T-cell (primary cell): ENCODE measurements around the gene CDK6. TPM values are rescaled to one million over a fixed set of nuclear protein-coding genes. Genes with fewer than 3 reads are reported as not detected.

Experiments used
- ATAC-seq, 4 experiments: fragments of 200-7000 bp in 3 of 4; fragments of 150-1000 bp in 1 of 4; cut with Tn5 transposase; replicated peaks in 1 of 4; 1 replicate in 3 of 4; 2 replicates in 1 of 4; pipeline ENCODE4 v1.10.0; 2021; ENCODE audit warnings: moderate library complexity in 3 of 4, mild to moderate bottlenecking in 2 of 4, moderate number of reproducible peaks in 1 of 4
- CTCF ChIA-PET, 2 donors: fragments of 300-600 bp; sonication (Branson Sonifier 250); formaldehyde crosslinking; loops; one replicate each; lab custom pipeline; 2022; ENCODE audit warnings: antibody characterized with exemption in 2 of 2; lab: Charles Lee
- POLR2A ChIA-PET, 2 donors: fragments of 300-600 bp; sonication (Branson Sonifier 250); formaldehyde crosslinking; loops; one replicate each; lab custom pipeline; 2022; ENCODE audit warnings: antibody characterized with exemption in 2 of 2; lab: Charles Lee
- DNase-seq, 35 experiments: peaks; one replicate each; pipeline versions ENCODE4 v3.0.0 to v3.0.0-alpha.2; 2013 to 2023
- H3K27ac ChIP-seq: one replicate; pipeline ENCODE4 v1.5.1; 2013; ENCODE audit warnings: low read length
- H3K27me3 ChIP-seq, 2 experiments: replicated peaks in 1 of 2; 1 replicate in 1 of 2; 2 replicates in 1 of 2; pipeline versions ENCODE4 v1.6.1 to v1.7.0; 2013; ENCODE audit warnings: low read length in 1 of 2, mixed read lengths in 1 of 2; ENCODE audit not compliant: control insufficient read depth in 2 of 2, insufficient read depth in 2 of 2; ENCODE audit errors: extremely low read depth in 1 of 2
- H3K36me3 ChIP-seq, 2 donors: 1 replicate in 1 of 2; 2 replicates in 1 of 2; pipeline versions ENCODE4 v1.6.1 to v1.7.0; 2013; ENCODE audit warnings: low read length in 1 of 2; ENCODE audit not compliant: control insufficient read depth in 2 of 2, insufficient read depth in 1 of 2; ENCODE audit errors: extremely low read depth in 1 of 2
- H3K4me1 ChIP-seq, 2 experiments: 1 replicate in 1 of 2; 2 replicates in 1 of 2; pipeline versions ENCODE4 v1.6.1 to v1.7.0; 2013; ENCODE audit warnings: low read length in 2 of 2, mixed read lengths in 1 of 2; ENCODE audit not compliant: insufficient read depth in 2 of 2, control insufficient read depth in 1 of 2; ENCODE audit errors: extremely low read depth in 1 of 2
- H3K4me3 ChIP-seq, 2 donors: 1 replicate in 1 of 2; 2 replicates in 1 of 2; pipeline versions ENCODE4 v1.5.1 to v1.7.0; 2013; ENCODE audit warnings: mild to moderate bottlenecking in 2 of 2, low read length in 1 of 2, moderate library complexity in 1 of 2; ENCODE audit not compliant: control insufficient read depth in 1 of 2; ENCODE audit errors: extremely low read depth in 1 of 2
- H3K9me3 ChIP-seq: 2 replicates; pipeline ENCODE4 v1.7.0; 2013
- H3K27ac Mint-ChIP-seq, 2 donors: one replicate each; pipeline ENCODE4 v1.8.0; 2020 to 2021; ENCODE audit warnings: mild to moderate bottlenecking in 2 of 2, mixed read lengths in 2 of 2
- H3K27me3 Mint-ChIP-seq, 2 donors: one replicate each; pipeline ENCODE4 v1.8.0; 2021 to 2022; ENCODE audit warnings: mixed read lengths in 2 of 2
- H3K36me3 Mint-ChIP-seq: one replicate; pipeline ENCODE4 v1.8.0; 2021; ENCODE audit warnings: mixed read lengths
- H3K4me1 Mint-ChIP-seq, 3 donors: one replicate each; pipeline ENCODE4 v1.8.0; 2020 to 2022; ENCODE audit warnings: mixed read lengths in 3 of 3, mild to moderate bottlenecking in 1 of 3
- H3K4me3 Mint-ChIP-seq, 3 donors: one replicate each; pipeline ENCODE4 v1.8.0; 2020 to 2022; ENCODE audit warnings: mild to moderate bottlenecking in 3 of 3, mixed read lengths in 3 of 3, moderate library complexity in 3 of 3
- H3K9me3 Mint-ChIP-seq, 3 donors: one replicate each; pipeline ENCODE4 v1.8.0; 2020 to 2022; ENCODE audit warnings: mixed read lengths in 3 of 3
- WGBS: methylation state at CpG from one replicate; pipeline ENCODE4 v1.1.5; 2013; ENCODE audit warnings: missing lambda C conversion rate; ENCODE audit not compliant: insufficient coverage; 5-methylcytosine and 5-hydroxymethylcytosine counted together
- total RNA-seq, 35 experiments: library from RNA in 6 of 35; stranded (reverse) in 6 of 35; fragments of 120-200 nt in 1 of 35; gene quantifications; one replicate each; pipeline versions ENCODE4 v1.2.1 to v1.2.4 and lab custom pipeline; 2013 to 2026

The CDK6 gene
- total RNA-seq, 5 donors from 2014 or later (not counting 1 experiment from before 2014, with no cell fraction given), result 29.8 to 107 (median 43.9) TPM

DNA sequence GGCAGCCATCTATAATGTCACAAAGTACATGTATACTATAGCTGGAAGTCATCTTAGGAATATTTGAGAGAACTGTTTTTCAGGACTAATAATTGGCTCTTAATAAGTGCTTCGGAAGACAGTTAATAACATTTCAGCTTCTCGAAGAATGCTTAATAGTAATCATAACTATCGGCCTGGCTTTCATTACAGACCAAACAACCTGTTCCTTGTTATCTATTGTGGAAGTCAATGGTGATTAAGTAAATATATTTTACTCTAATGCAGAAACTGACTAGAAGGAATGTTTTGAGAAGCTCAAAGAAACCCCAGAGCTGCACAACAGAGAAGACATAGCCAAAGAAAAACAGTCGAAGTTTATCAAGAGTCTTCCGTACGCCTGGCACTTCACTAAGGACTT lies 139.4 kb downstream of the CDK6 start:
- peaks cover 0 to 4% of the 10 kb centered on the region in 2 donors for H3K36me3 ChIP-seq
- H3K27me3 ChIP-seq, result no peaks in the 10 kb centered on the region
- ChIA-PET POLR2A (no interaction called here), CTCF (no interaction called here)
- H3K27ac ChIP-seq, result no peak overlapping the region
- no peaks in the 10 kb centered on the region for H3K27me3 Mint-ChIP-seq
- WGBS, result no CpG with 5 or more reads among the region's 6 CpGs
- no peak overlapping the region for H3K4me3 ChIP-seq
- H3K27ac Mint-ChIP-seq, result no peak overlapping the region
- no peaks in the 10 kb centered on the region for H3K9me3 Mint-ChIP-seq
- H3K9me3 ChIP-seq, result no peaks in the 10 kb centered on the region
- no peaks in the 10 kb centered on the region for H3K4me1 ChIP-seq
- ATAC-seq, result no peak
- peaks cover 14% of the 10 kb centered on the region for H3K36me3 Mint-ChIP-seq
- no peak for DNase-seq
- H3K4me3 Mint-ChIP-seq, result no peak overlapping the region
- peaks cover 16 to 41% (median 37%) of the 10 kb centered on the region in 3 donors for H3K4me1 Mint-ChIP-seq

DNA sequence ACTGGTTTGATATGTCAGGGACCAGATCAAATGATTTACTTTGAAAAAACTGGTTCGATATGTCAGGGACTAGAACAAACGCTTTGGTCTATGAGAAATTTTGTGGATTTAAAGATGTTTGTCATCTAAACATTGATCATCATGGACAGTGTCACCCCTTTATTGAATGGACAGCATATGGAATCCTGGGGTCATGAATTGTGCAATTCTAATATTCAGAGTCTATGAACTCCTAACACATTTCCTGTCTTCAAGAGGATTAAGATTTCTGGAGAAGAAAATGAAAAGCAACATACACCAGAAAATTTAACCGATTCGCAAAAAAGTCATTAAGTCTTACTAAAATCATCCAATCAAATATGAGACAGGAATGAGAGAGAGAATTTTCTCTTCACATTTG lies 139.8 kb downstream of the CDK6 start:
- H3K4me3 Mint-ChIP-seq, result no peak overlapping the region
- Histone ChIP-seq H3K9me3 (no peaks in the 10 kb centered on the region), H3K4me3 (no peak overlapping the region), H3K4me1 (peaks cover 3% of the 10 kb centered on the region in 2 experiments), H3K27ac (no peak overlapping the region), H3K27me3 (no peaks in the 10 kb centered on the region), H3K36me3 (peaks cover 0 to 4% of the 10 kb centered on the region in 2 donors)
- 100% methylated on average over 1 of the region's 4 CpGs for WGBS
- no peak for DNase-seq
- peaks cover 19 to 45% (median 41%) of the 10 kb centered on the region in 3 donors for H3K4me1 Mint-ChIP-seq
- ChIA-PET POLR2A (no interaction called here), CTCF (interaction anchor here in 1 of 2 donors (1.1 kb wide), 1 partner anchor 19 kb away, joined by 3 read pairs; no protein-coding TSS in a partner anchor)
- no peaks in the 10 kb centered on the region for H3K27me3 Mint-ChIP-seq
- H3K36me3 Mint-ChIP-seq, result peaks cover 14% of the 10 kb centered on the region
- H3K9me3 Mint-ChIP-seq, result no peaks in the 10 kb centered on the region
- H3K27ac Mint-ChIP-seq, result no peak overlapping the region
- no peak for ATAC-seq

DNA sequence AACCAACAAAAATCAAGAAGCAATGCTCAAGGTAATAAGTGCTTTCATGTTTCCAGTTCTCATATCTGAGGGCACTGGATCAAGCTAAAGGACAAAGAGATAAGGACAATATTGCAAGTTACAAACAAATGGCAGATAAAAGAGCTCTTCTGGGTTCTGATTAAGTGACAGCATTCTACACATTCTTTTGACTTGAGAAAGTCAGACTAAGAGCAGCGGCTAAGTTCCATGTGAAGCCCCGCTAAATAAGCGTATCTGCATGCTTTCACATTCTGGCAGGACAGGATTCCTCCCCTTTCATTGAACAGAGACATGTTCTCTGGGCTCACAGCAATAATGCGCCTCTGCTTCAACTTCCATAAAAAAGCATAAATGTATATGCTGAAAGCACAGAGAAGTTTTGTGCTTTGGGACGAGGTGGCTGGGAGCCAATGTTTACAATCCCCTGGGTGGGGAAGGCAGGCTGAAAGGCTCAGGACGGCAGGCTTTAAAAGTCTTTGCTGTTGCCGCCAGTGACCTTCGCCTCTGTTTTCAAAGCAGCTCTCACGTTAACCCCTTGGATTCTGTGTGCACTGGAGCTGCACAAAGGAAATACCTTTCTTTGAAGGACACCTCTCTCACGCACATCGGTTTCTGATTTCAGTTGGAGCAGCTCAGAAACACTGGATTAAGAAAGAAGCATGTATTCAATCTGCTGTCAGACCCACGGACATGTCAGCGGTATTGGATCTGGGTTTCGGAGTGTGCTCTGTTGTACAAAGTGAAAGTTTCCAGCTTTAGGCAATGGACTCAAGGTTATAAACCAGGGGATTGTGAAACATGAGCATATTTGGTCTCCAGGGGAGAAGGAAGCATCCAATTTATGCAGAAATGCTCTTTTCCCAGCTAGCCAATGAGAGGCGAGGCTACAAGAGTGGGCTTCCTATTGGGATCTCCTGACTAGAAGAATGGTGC lies 140.8 kb downstream of the CDK6 start:
- DNase-seq (no peak), ATAC-seq (peak in 1 of 4 experiments; percentile 25)
- Mint-ChIP-seq H3K27ac (peak overlapping the region in 1 of 2 donors; percentile 61), H3K4me1 (peaks cover 29 to 50% (median 44%) of the 10 kb centered on the region in 3 donors), H3K36me3 (peaks cover 10% of the 10 kb centered on the region), H3K9me3 (no peaks in the 10 kb centered on the region), H3K4me3 (peak overlapping the region; percentile 39 to 62 (median 59)), H3K27me3 (no peaks in the 10 kb centered on the region)
- H3K27ac ChIP-seq, result no peak overlapping the region
- no peaks in the 10 kb centered on the region for H3K27me3 ChIP-seq
- CTCF ChIA-PET, result interaction anchor here (0.6 to 1.1 kb wide), 7 partner anchors 20 to 1387 kb away, joined by 3 to 5 read pairs (median 3); no protein-coding TSS in a partner anchor
- POLR2A ChIA-PET, result interaction anchor here in 1 of 2 donors (0.6 kb wide), 1 partner anchor 100 kb away, joined by 4 read pairs; no protein-coding TSS in a partner anchor
- WGBS, result 88% methylated on average over 10 of the region's 15 CpGs
- H3K36me3 ChIP-seq, result peaks cover 0 to 2% of the 10 kb centered on the region in 2 donors
- H3K9me3 ChIP-seq, result no peaks in the 10 kb centered on the region
- peaks cover 3 to 9% of the 10 kb centered on the region in 2 experiments for H3K4me1 ChIP-seq
- H3K4me3 ChIP-seq, result no peak overlapping the region

DNA sequence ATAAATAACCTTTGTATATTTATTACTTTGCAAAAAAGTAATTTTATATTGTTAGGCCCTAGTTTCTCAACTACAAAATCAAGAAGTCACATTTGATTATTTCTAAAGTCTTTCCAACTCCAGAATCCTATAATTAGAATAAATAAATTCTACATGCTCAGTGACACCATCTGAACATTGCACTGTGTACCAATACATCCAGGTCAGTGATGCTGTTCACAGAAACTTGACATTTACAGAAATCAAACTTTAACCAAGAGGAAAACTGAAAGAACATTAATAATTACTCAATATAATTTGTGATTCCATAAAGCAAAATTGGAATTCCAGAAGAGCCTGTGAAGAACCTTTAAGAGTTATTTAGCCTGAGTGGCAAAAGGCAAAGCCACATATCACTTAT lies 142.2 kb downstream of the CDK6 start:
- CTCF ChIA-PET, result interaction anchor here in 1 of 2 donors (0.6 kb wide), 1 partner anchor 953 kb away, joined by 3 read pairs; no protein-coding TSS in a partner anchor
- H3K4me1 ChIP-seq, result peaks cover 3 to 10% of the 10 kb centered on the region in 2 experiments
- no peaks in the 10 kb centered on the region for H3K27me3 Mint-ChIP-seq
- POLR2A ChIA-PET, result interaction anchor here in 1 of 2 donors (0.6 kb wide), 1 partner anchor 723 kb away, joined by 6 read pairs; no protein-coding TSS in a partner anchor
- H3K36me3 Mint-ChIP-seq, result peaks cover 17% of the 10 kb centered on the region
- H3K9me3 ChIP-seq, result no peaks in the 10 kb centered on the region
- no peaks in the 10 kb centered on the region for H3K27me3 ChIP-seq
- ATAC-seq (no peak), DNase-seq (no peak)
- H3K27ac Mint-ChIP-seq, result no peak overlapping the region
- no peaks in the 10 kb centered on the region for H3K36me3 ChIP-seq
- peaks cover 39 to 51% (median 50%) of the 10 kb centered on the region in 3 donors for H3K4me1 Mint-ChIP-seq
- H3K27ac ChIP-seq, result no peak overlapping the region
- no peaks in the 10 kb centered on the region for H3K9me3 Mint-ChIP-seq
- H3K4me3 Mint-ChIP-seq, result no peak overlapping the region
- H3K4me3 ChIP-seq, result no peak overlapping the region

DNA sequence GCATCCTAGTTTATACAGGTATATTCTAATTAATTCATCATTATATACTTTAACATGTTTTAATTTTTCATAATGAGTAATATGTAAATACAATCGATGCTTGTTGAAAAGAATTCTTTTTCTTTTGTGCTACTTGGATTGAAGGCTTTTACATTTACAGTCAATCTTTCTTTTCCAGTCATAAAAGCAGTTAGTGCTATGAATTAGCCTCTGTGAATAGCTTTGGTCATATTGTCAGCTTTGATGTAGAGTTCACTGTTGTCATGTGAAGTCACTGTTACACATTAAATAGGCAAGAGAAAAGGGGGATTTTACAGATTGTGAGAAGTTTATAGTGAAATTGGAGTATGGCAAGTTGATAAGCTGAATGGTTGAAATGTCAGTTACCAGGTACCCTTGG lies 142.9 kb downstream of the CDK6 start:
- H3K27ac Mint-ChIP-seq, result no peak overlapping the region
- no peaks in the 10 kb centered on the region for H3K9me3 ChIP-seq
- H3K27ac ChIP-seq, result no peak overlapping the region
- ChIA-PET POLR2A (interaction anchor here in 1 of 2 donors (0.6 kb wide), 1 partner anchor 723 kb away, joined by 6 read pairs; no protein-coding TSS in a partner anchor), CTCF (interaction anchor here in 1 of 2 donors (0.6 kb wide), 1 partner anchor 952 kb away, joined by 3 read pairs; no protein-coding TSS in a partner anchor)
- WGBS, result no CpG with 5 or more reads among the region's 1 CpG
- H3K27me3 Mint-ChIP-seq, result no peaks in the 10 kb centered on the region
- H3K36me3 ChIP-seq, result no peaks in the 10 kb centered on the region
- no peak for ATAC-seq
- H3K27me3 ChIP-seq, result no peaks in the 10 kb centered on the region
- no peak overlapping the region for H3K4me3 ChIP-seq
- no peaks in the 10 kb centered on the region for H3K9me3 Mint-ChIP-seq
- H3K4me3 Mint-ChIP-seq, result no peak overlapping the region
- DNase-seq, result no peak
- peaks cover 39 to 55% (median 52%) of the 10 kb centered on the region in 3 donors for H3K4me1 Mint-ChIP-seq
- H3K36me3 Mint-ChIP-seq, result peaks cover 17% of the 10 kb centered on the region
- peaks cover 3 to 10% of the 10 kb centered on the region in 2 experiments for H3K4me1 ChIP-seq

DNA sequence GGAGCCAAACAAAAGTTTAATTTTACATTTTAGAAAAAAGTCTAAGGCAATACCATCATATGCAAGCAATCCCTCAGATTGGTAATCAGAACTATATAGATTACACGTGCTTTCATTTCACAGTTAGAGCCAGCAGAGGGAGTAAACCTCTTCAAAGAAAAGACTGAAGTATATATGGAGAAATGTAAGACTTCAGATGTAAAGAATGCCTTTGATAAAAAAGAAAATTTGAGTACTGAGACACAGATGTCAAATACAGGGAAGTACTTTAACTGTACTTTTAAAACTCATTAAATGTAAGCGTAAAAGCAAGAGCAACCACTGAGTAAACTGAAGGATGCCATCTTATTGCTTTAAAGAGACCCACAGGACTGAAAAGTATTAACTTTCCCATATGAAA lies 144.8 kb downstream of the CDK6 start:
- no peaks in the 10 kb centered on the region for H3K27me3 ChIP-seq
- Mint-ChIP-seq H3K27me3 (no peaks in the 10 kb centered on the region), H3K36me3 (peaks cover 23% of the 10 kb centered on the region), H3K27ac (peak overlapping the region; percentile 39 to 53), H3K4me1 (peaks cover 39 to 61% (median 61%) of the 10 kb centered on the region in 3 donors), H3K9me3 (no peaks in the 10 kb centered on the region), H3K4me3 (no peak overlapping the region)
- H3K9me3 ChIP-seq, result no peaks in the 10 kb centered on the region
- peaks cover 3 to 12% of the 10 kb centered on the region in 2 experiments for H3K4me1 ChIP-seq
- no peak overlapping the region for H3K27ac ChIP-seq
- peak in 3 of 4 experiments; percentile 81 to 95 (median 85) for ATAC-seq
- H3K4me3 ChIP-seq, result no peak overlapping the region
- POLR2A ChIA-PET, result no interaction called here
- CTCF ChIA-PET, result no interaction called here
- WGBS, result no CpG with 5 or more reads among the region's 2 CpGs
- no peaks in the 10 kb centered on the region for H3K36me3 ChIP-seq
- DNase-seq, result peak in 9 of 35 experiments; percentile 7 to 64 (median 15)
